Right atrium auricular region (tissue), 2 donors: ENCODE measurements around the gene TNFRSF6B. TPM values are rescaled to one million over a fixed set of nuclear protein-coding genes. Genes with fewer than 3 reads are reported as not detected.

ENCODE experiments used
- DNase-seq: peaks from one replicate; pipeline ENCODE4 v3.0.0-alpha.2; 2019; ENCODE audit warnings: low spot score
- H3K27ac ChIP-seq, 2 donors: fragments of 200-600 bp; sonication (generic); 1 replicate in 1 of 2; 2 replicates in 1 of 2; pipeline ENCODE4 v1.5.1; 2016 to 2019
- H3K27me3 ChIP-seq, 2 donors: fragments of 200-600 bp; sonication (generic); one replicate each; pipeline versions ENCODE4 v1.5.1 to v1.6.0; 2017 to 2019
- H3K36me3 ChIP-seq: fragments of 200-600 bp; sonication (generic); one replicate; pipeline ENCODE4 v1.5.1; 2016
- H3K4me1 ChIP-seq, 2 donors: fragments of 200-600 bp; sonication (generic); one replicate each; pipeline versions ENCODE4 v1.5.1 to v1.6.0; 2017 to 2019
- H3K4me3 ChIP-seq, 2 donors: fragments of 200-600 bp; sonication (generic); 1 replicate in 1 of 2; 2 replicates in 1 of 2; pipeline ENCODE4 v1.5.1; 2017 to 2019; ENCODE audit warnings: mild to moderate bottlenecking in 1 of 2, moderate library complexity in 1 of 2
- H3K9me3 ChIP-seq, 2 donors: fragments of 200-600 bp; sonication (generic); one replicate each; pipeline ENCODE4 v1.5.1; 2019
- CTCF ChIP-seq, 2 donors: fragments of 200-600 bp; sonication (generic); IDR thresholded peaks; one replicate each; pipeline ENCODE4 v1.5.1; 2019; ENCODE audit warnings: antibody characterized with exemption in 2 of 2
- total RNA-seq, 2 donors: library from RNA; depleted of rRNA; stranded (reverse); fragments of >200 nt; gene quantifications; one replicate each; pipeline ENCODE4 v1.1.0, GENCODE V29; 2016

Gene TNFRSF6B
- total RNA-seq, 2 donors from 2014 or later, result 1.2 to 3.8 TPM

DNA sequence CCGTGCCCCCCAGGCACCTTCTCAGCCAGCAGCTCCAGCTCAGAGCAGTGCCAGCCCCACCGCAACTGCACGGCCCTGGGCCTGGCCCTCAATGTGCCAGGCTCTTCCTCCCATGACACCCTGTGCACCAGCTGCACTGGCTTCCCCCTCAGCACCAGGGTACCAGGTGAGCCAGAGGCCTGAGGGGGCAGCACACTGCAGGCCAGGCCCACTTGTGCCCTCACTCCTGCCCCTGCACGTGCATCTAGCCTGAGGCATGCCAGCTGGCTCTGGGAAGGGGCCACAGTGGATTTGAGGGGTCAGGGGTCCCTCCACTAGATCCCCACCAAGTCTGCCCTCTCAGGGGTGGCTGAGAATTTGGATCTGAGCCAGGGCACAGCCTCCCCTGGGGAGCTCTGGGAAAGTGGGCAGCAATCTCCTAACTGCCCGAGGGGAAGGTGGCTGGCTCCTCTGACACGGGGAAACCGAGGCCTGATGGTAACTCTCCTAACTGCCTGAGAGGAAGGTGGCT lies 960 bp downstream of the TNFRSF6B start:
- H3K36me3 ChIP-seq, result peaks cover 14% of the 10 kb centered on the region
- no peaks in the 10 kb centered on the region for H3K27me3 ChIP-seq
- H3K9me3 ChIP-seq, result no peaks in the 10 kb centered on the region
- no peak for TF ChIP-seq CTCF (IDR thresholded peaks at IDR 0.05)
- H3K4me1 ChIP-seq, result peaks cover 0 to 52% of the 10 kb centered on the region in 2 donors
- peak overlapping the region in 1 of 2 donors; percentile 37 for H3K4me3 ChIP-seq
- no peak for DNase-seq
- H3K27ac ChIP-seq, result peak overlapping the region in 1 of 2 donors; percentile 53

GRCh38 chr20:63697868-63698545 lies 1.6 kb downstream of the TNFRSF6B start:
- H3K9me3 ChIP-seq, result no peaks in the 10 kb centered on the region
- H3K27ac ChIP-seq, result peak overlapping the region in 1 of 2 donors; percentile 56
- peaks cover 0 to 52% of the 10 kb centered on the region in 2 donors for H3K4me1 ChIP-seq
- no peak overlapping the region for H3K4me3 ChIP-seq
- DNase-seq, result no peak
- TF ChIP-seq CTCF (IDR thresholded peaks at IDR 0.05), result no peak
- H3K36me3 ChIP-seq, result peaks cover 14% of the 10 kb centered on the region
- H3K27me3 ChIP-seq, result no peaks in the 10 kb centered on the region

DNA sequence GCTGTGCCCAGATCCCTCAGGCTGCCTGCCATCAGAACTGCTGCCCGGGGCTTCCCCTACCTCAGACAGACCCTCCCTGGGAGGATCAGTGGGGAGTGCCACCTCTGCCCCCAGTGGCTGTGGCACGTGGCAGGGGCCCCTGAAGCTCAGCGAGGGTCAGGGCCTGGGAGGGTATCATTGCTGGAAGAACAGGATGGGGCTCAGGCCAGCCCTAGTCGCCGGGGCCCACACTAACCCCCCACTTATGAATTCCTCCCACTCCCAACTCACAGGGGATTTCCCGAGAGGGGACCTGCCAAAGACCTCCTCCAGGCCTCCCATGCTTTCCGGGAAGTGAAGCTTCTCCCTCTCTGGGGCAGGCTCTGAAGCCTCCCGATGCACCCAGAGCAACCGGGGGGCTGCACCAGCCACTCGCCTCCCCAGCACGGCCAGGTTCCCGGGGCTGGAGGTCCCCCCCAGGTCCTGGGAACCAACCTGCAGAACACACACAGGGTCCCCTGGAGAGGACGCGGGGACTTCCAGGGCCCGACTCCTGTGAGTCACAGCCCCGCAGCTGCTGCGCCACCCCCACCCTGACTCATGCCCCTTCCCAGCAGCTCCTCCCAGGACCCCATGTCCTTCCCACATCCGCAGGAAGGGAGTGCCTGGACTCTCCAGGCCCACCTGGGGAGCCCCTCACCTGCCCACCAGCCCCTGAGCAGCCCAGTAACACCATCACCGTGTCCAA lies 2.5 kb downstream of the TNFRSF6B start:
- no peak overlapping the region for H3K4me3 ChIP-seq
- no peaks in the 10 kb centered on the region for H3K9me3 ChIP-seq
- H3K36me3 ChIP-seq, result peaks cover 17% of the 10 kb centered on the region
- no peak for TF ChIP-seq CTCF (IDR thresholded peaks at IDR 0.05)
- peaks cover 0 to 52% of the 10 kb centered on the region in 2 donors for H3K4me1 ChIP-seq
- peak; percentile 78 for DNase-seq
- H3K27me3 ChIP-seq, result no peaks in the 10 kb centered on the region
- peak overlapping the region; percentile 56 to 63 for H3K27ac ChIP-seq

- H3K4me1 ChIP-seq, result peaks cover 0 to 52% of the 10 kb centered on the region in 2 donors
- H3K27ac ChIP-seq, result peak overlapping the region; percentile 56 to 63
- no peaks in the 10 kb centered on the region for H3K9me3 ChIP-seq
- H3K36me3 ChIP-seq, result peaks cover 20% of the 10 kb centered on the region
- no peak for DNase-seq
- no peak overlapping the region for H3K4me3 ChIP-seq
- no peak for TF ChIP-seq CTCF (IDR thresholded peaks at IDR 0.05)
- no peaks in the 10 kb centered on the region for H3K27me3 ChIP-seq
Observed at GRCh38 chr20:63699466-63700198, 3.2 kb downstream of the TNFRSF6B start.

DNA sequence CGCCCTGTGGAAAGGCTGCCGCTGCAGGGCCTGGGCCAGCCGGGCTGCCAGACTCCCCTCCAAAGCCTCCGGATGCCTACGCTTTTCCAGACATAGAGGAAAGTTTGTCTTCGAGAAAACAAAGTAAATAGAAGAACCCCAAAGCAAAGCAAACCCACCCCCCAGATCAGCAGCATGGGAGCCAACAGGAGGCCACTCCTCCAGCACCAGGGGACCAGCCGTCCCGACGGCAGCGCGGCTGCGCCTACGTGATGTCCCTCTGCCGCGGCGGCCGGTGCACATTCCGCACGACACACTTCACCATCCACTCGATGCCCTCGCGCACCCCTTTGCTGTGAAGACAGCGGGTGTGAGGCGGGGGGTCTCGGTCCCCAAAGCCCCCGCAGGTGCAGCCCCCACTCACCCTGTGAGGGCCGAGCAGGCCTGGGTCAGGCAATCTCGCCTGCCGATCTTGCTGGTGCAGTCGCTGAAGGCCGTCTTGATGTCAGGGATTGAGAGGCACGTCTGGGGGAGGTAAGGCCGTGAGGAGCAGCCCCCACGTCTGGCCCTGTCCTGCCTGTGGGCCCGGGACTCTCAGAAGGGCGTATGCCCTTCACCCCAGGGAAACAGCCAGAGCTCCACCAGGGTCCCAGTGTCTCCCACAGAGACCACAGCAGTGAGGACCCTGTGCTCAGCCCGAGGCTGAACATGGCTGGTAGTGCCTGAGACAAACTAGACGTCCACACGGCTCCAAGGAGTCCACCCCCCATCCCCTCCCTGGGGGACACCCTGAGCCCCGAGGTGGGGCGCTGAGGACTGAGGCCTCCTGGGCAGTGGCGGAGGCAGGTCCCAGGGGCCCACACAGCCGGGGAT lies 4.0 kb downstream of the TNFRSF6B start:
- TF ChIP-seq CTCF (IDR thresholded peaks at IDR 0.05), result no peak

More for the DNA sequence above, 4.0 kb downstream of the TNFRSF6B start:
- no peak overlapping the region for H3K4me3 ChIP-seq
- H3K36me3 ChIP-seq, result peaks cover 18% of the 10 kb centered on the region
- no peak for DNase-seq
- H3K9me3 ChIP-seq, result no peaks in the 10 kb centered on the region
- H3K27me3 ChIP-seq, result no peaks in the 10 kb centered on the region
- peak overlapping the region in 1 of 2 donors; percentile 56 for H3K27ac ChIP-seq
- H3K4me1 ChIP-seq, result peaks cover 0 to 47% of the 10 kb centered on the region in 2 donors
